GM21737 (cell line): ENCODE measurements around the gene SLC35F4.
"Not testable (repeated sequence)": the region's sequence is repeated elsewhere in the genome, so short reads cannot be mapped to it uniquely, and the experiment has no call there.

ENCODE experiments used
- ATAC-seq: cut with Tn5 transposase; IDR thresholded peaks from one replicate; pipeline ENCODE4 v1.9.1; 2021; ENCODE audit warnings: mild to moderate bottlenecking, moderate library complexity; ENCODE audit not compliant: unreplicated experiment

SLC35F4 gene

DNA sequence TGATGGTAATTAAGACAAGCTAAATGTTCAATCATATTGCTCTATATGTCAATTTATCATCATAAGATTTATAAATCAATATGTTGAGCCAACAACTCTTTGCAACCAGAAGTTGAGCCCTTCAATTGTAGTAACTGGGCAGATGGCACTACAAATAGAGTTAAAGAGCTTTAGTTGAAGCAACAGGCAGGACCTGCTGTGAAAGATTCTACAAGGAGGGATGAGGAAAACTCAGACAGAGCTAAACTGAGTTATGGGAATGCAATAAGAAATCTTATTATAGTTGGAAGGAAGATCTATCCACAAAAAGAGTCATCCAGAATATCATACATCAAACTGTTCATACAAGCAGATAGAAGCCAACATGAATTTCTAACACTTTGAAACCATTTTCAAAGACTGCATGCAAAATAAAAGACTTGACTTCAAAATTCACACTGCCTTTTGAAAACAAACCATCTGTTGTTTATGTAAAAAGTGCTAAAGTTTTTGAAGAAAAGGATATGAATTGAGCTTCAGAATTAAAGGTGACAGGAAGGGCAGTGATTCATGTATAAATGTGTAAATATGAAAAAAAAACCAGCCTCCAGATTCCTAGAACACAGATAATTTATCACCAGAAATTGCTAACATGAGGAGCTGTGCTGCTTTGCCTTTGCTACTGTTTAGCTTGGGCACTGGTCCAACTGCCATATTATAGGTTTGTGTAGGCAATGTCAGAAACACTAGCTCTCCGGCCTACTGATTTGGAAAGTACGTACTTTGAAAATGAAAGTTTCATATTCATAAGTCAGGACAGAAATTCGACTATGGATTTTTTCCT, 133.2 kb downstream of the SLC35F4 start:
- ATAC-seq, result no peak

DNA sequence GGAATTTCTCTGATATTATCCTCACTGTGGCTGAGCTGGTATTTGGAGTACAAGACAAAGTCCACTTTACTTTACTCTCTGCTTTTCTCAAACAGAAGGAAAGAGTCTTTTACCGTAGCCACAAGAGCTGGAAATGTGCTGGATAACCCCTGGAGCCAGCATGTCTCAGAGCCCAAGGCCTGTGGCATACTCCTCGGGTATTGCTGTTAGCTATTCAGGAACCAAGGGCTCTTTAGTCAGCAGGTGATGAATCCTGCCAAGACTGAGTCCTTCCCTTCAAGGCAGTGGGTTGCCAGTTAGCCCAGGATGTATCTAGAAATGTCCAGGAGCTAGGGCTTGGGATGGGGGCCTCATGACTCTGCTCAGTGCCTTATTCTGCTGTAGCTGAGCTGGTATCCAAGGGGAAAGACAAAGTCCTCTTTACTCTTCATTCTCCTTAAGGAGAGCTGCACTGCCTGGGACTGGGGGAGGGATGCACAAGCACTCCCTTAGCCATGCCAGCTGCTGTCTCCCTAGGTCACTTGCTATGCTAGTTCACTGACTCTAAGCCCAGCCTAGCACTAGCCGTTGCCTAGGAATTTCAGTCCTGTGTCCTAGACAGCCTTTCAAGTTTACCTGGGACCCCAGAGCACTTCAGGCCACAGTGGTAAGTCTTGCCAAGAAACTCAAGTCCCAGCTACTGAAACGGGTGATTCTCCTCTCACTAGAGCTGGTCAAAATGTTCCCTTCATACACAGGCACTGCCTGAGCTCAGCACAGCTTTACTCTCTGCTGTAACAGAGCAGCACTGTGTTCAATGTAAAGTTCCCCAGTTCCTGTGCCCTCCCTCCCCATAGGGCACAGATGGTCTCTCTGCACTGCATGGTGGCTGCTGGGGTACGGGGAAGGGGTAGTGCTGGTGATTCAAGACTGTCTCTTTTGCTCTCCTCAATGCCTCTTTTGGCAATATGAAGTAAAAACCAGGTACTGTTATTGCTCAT, 136.4 kb downstream of the SLC35F4 start:
- no peak for ATAC-seq

DNA sequence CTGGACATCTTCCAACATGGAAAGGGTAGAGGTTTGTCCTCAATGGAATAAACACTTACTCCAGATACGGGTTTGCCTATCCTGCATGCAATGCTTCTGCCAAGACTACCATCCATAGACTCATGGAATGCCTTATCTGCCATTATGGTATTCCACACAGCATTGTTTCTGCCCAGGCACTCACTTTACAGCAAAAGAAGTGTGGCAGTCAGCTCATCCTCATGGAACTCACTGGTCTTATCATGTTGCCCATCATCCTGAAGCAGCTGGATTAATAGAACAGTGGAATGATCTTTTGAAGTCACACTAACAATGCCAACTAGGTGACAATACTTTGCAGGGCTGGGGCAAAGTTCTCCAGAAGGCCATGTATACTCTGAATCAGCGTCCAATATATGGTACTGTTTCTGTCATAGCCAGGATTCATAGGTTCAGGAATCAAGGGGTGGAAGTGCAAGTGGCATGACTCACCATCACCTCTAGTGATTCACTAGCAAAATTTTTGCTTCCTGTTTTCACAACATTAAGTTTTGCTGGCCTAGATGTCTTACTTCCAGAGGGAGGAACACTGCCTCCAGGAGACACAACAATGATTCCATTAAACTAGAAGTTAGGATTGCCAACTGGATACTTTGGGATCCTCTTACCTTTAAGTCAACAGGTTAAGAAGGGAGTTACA, 140.4 kb downstream of the SLC35F4 start:
- no peak for ATAC-seq

DNA sequence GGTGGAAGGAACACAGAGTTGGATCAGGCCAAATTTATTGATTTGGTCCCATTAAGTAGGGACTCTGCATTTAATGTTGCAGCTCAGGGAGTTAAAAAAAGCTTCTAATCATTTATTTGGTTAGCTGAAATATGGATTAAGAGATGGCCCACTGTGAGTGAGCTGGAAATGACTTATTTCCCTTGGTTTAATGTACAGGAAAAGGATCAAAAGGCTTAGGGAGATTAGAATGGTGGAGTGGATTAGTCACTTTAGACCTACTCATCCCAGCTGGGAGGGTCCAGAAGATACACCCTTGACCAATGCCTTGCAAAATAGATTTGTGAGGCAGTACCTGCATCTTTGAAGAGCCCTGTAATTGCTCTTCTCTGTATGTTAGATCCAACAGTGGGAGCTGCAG, 143.8 kb downstream of the SLC35F4 start:
- not testable (repeated sequence) for ATAC-seq

DNA sequence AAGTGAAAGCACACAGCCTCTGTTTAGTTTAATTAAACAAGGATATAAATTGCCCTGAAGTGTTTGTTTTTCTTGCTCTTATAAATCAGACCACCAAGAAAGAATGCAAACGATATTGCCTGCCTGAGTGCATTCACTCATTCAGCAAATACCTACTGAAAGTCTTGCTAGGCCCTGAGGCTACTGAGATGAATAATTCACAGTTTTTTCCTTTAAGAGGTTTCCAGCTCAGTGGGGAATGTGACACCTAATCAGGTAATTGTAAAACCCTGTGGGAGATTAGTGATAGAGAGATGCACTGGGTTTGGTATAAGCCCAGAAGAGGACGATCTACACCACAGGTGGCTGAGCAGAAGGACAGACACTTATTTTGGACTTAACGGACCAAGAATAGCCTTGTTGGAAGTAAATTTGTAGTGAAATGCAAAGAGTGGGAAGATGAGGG, 151.4 kb downstream of the SLC35F4 start:
- ATAC-seq, result no peak

DNA sequence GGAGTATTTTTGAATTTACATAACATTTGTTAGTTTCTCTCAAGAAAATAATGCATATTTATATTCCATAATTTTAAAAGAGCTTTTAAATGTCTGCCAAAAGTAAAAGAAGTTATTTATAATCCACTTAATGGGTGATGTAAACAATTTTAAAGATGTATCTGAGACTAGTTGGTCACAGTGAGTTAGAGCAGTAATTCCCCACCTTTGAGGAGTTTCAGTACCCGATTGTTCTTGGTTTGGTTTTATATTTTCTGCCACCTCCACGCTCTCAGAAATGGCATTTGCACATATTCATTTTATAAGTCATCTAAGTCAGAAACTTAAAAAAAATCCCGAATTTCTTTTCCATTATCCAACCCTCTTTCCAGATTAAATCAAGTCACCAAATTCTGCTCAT, 153.2 kb downstream of the SLC35F4 start:
- ATAC-seq, result no peak

DNA sequence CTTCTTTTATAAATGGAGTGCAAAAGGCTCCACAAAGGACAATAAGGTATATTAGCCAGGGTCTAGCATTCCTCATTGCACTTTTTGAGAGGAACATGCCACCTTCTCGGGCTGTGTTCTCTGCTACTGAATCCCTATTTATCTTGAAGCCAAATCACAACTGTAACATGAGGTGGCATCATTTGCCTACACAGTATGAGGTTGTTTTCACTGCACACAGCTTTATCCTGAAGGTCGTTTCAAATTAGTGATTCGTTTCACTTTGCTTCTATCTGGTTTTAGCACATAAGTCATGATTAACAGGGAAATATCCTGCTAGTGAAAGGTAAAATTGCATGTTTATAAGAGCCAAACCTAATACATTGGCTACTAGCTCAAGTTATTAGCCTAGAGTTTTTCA, 153.8 kb downstream of the SLC35F4 start:
- no peak for ATAC-seq

DNA sequence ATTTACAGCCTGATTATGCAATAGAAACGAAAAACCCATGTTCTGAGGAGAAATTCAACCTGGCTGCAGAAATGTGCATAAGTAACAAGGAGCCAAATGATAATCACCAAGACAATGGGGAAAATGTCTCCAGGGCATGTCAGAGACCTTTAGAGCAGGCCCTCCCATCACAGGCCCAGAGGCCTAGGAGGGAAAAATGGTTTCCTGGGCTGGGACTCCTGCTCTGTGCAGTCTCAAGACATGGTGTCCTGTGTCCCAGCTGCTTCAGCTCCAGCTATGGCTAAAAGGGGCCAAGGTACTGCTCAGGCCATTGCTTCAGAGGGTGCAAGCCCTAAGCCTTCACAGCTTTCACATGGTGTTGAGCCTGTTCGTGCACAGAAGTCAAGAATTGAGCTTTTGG, 156.0 kb downstream of the SLC35F4 start:
- no peak for ATAC-seq

DNA sequence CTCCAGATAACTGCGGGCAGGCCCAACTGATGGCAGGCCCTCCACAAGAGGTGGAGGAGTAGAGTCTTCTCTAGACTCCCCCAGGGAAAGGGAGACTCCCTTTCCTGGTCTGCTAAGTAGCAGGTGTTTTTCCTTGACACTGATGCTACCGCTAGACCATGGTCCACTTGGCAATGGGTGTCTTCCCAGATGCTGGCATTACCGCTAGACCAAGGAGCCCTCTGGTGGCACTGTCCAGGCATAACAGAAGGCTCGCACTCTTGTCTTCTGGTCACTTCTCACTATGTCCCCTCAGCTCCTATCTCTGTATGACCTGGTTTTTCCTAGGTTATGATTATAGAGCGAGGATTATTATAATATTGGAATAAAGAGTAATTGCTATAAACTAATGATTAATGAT, 156.8 kb downstream of the SLC35F4 start:
- ATAC-seq, result not testable (repeated sequence)

DNA sequence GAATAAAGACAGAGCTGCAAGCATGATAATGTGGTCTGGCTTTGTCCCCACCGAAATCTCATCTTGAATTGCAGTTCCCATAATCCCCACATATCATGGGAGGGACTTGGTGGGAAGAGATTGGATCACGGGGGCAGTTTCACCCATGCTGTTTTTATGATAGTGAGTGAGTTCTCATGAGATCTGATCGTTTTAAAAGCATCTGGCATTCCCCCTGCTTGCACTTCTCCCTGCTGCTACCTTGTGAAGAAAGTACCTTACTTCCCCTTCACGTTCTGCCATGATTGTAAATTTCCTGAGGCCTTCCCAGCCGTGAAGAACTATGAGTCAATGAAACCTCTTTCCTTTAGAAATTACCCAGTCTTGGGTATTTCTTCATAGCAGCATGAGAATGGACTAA, 158.7 kb downstream of the SLC35F4 start:
- no peak for ATAC-seq

DNA sequence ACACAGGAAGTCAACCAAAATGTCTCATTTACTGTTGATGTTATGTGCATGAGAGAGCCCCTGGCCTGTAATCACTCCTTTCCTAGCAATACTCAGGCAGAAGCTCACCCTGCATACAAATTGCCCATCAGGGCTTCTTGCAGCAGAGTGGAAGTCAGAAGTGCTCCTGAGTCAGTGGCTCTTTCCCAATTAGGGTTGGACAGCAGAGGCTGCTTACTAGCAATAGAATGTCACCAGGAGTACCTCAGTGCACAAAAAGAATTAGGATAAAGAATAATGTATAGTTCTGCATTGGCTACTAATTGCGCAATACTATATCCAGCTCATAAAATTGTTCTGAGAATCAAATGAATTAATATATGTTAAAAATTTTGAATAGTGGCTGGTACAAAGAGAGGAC, 161.1 kb downstream of the SLC35F4 start:
- no peak for ATAC-seq

DNA sequence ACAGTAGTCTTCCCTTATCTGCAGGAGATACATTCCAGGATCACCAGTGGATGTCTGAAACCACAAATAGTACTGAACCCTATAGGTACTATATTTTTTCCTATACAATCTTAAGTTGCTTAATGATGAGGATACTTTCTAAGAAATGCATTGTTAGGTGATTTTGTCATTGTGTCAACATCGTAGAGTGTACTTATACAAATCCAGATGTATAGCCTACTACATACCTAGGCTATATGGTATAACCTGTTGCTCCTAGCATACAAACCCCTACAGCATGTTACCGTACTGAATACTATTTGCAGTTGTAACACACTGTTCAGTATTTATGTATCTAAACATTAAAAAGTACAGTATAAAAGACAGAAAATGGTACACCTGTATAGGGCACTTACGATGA, 165.9 kb downstream of the SLC35F4 start:
- ATAC-seq, result no peak

DNA sequence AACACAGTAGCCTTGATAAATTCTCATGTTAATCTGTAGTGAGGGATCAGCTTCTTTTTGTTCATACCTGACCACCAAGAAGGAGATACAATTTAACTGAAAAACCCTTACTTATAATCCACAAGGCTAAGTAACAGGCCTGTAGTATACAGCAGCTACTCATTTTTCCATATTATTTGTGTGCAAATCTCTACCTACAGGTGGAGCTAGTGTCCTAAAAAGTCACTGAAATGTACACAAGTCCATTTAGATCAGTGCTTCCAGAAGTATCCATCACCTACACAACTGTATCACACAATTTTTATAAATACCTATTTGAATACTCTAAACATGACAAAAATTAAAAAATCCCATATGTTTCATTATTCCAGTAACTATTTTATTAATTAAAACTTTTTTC, 173.2 kb downstream of the SLC35F4 start:
- ATAC-seq, result no peak

DNA sequence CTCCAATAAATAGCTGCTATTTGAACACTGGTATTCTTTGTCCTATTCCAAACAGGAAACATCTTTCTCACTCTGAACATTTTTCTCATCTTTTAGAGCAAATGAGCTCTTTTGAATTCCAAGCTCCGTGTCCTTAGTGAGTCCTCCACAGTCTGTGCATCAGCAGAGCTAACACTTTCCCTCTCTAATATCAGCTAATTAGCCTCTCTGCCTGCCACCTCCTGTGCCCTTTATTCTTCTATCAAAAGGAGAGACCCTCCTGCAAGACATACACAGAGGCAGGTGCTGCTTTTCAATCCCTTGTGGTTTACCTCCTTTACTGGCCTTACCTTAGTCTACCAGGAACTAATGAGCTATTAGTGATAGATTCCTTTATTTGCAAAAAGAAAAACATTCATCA, 178.5 kb downstream of the SLC35F4 start:
- ATAC-seq, result no peak

DNA sequence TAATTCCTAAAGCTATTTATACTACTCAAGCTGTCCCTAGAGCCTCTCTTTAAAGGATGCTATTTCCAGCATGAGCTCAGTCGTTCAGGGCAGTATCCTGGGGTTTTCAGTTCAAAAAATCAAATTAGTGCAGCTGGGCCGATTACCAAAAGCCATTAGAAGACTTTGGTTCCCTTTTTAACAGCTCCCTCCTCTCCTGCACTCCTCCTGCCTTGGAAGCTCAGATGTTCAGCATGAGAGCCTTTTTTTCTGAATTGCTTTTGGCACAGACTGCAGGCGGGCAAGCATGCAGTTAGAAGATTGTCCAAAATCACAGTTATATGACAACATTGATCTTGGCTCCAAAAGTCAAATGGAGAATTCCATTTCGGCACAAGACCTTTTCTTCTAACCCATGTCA, 179.6 kb downstream of the SLC35F4 start:
- ATAC-seq, result no peak

DNA sequence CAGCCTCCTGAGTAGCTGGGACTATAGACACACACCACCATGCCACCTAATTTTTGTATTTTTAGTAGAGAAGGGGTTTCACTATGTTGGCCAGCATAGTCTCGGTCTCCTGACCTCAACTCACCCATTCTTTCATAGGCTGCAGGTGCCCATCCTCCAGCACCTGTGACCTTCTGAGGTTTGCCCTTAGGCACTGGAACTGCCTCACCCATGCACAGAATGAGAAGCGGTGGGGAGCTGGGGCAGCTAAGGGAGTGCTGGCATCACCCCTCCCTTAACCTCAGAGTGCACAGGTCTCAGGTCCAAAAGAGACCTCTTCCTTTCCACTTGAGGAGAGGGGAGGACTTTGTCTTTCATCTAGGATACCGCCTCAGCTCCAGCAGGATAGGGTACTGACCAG, 194.9 kb downstream of the SLC35F4 start:
- ATAC-seq, result no peak

DNA sequence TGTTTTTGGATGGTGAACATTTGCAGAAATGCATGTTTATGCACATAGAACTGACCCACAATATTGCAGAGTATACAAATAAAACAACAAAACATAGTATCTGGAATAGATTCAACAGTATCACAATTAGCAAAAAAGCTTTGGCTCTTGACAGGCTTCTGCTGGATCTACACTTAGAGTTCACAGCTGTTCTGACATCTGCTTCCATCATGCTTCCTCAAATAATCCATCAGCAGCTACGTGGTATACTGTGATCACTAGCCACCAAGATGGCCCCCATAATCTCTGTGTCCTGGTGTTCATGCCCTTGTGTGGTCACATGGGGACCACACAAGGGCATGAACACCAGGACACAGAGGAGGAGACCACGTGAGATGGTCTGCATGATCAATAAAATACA, 205.7 kb downstream of the SLC35F4 start:
- no peak for ATAC-seq

DNA sequence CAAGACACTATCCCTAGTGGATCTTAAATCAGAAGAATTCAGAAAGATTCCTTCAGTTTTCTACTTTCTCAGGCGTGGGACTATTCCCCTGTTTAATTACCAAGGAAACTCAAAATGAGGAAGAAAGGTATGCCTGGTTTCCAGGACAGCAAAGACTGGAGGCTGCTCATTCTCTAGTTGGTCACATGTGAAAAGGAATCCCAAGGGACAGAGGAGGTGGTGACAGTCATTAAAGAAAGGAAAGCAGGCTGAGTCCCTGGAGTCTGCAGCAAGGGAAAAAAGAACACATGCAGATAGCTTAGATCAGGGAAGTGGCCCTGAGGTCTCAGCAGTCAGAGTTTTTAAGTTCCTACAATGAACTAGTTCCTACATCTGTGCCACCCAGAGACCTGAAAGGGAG, 206.8 kb downstream of the SLC35F4 start:
- no peak for ATAC-seq

DNA sequence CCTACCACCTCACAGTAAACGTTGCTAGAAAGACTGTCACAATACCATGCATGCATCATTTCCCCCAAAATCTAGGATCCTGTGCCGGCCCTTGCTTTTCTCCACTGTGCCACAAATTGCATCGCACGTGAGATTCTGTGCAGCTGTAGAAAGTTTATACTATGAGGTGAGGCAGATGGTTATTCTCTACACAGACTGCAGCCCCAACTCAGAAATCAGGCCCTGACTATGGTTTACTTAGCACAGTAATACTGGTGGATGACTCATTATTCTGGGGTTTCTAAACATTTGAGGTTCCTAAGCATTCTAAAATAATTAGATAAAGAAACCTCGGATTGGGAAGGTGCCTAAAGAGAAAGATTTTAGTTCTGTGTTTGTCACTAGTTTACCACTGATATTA, 208.4 kb downstream of the SLC35F4 start:
- no peak for ATAC-seq

DNA sequence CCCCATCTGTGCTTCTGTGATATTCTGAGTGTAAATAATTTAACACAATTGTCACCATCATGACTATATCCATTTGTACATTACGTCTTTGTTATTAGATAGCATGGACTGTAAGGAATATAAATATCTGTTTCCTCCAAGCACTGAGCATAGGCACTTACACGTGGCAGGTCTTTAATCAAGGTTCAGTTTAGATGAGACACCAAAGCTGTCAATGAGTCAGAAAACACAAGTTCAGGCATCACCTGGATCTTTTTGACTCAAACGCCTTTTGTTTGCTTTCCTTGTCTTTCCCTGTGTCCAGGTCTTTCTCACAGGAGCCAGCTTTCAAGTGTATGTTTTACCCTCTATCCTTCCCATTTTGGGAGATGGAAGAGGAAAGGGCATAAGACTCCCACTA, 209.0 kb downstream of the SLC35F4 start:
- ATAC-seq, result no peak

DNA sequence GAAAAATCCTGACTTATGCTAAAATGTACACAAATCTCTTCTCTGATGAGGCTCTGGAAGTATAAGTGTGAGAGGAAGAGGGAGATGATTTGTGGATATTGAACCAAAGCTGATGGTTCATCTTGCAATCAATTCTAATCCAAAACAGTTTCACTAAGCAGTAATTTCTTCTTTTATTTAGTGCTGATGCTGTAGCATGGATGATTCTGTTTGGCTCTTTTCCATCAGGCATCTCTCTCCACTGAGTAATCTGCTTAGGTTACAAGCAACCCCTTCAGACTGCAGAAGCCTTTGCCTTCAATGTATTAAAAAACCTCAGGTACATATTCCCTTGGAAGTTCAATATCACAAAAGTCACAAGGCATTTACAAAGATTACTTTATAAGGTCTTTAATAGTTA, 213.1 kb downstream of the SLC35F4 start:
- ATAC-seq, result no peak
